H1 (cell line): ENCODE data around the gene SPTBN1. TPM values are rescaled to one million over a fixed set of nuclear protein-coding genes. Genes with fewer than 3 reads are reported as not detected.

ENCODE experiments used
- CTCF ChIA-PET: fragments of 300-600 bp; sonication (Branson Sonifier 250); formaldehyde crosslinking; loops from one replicate; lab custom pipeline; 2021; ENCODE audit not compliant: partially characterized antibody; lab: Charles Lee
- POLR2A ChIA-PET: fragments of 300-600 bp; sonication (Branson Sonifier 250); formaldehyde crosslinking; loops from one replicate; lab custom pipeline; 2021; ENCODE audit warnings: inconsistent platforms; ENCODE audit not compliant: partially characterized antibody; lab: Charles Lee
- DNase-seq, 2 experiments: peaks; one replicate each; pipeline versions ENCODE4 v3.0.0 to v3.0.0-alpha.2; 2010 to 2022; ENCODE audit warnings: low spot score in 2 of 2, low read depth in 1 of 2, mixed read lengths in 1 of 2
- FAIRE-seq: peaks from 2 replicates; lab custom pipeline; 2011; peaks lifted over from hg19 to GRCh38; lab: Jason Lieb, UNC
- H2AFZ ChIP-seq: 2 replicates; pipeline ENCODE4 v1.8.1; 2012; ENCODE audit warnings: low read length, inconsistent platforms
- H2AK5ac ChIP-seq: 2 replicates; pipeline ENCODE4 v1.6.1; 2013; ENCODE audit warnings: low read depth, low read length
- H2BK120ac ChIP-seq: replicated peaks from 2 replicates; pipeline ENCODE3; 2013; ENCODE audit warnings: low read depth, low read length, inconsistent platforms
- H2BK12ac ChIP-seq: 2 replicates; pipeline ENCODE4 v1.6.1; 2013; ENCODE audit warnings: low read depth, low read length
- H2BK15ac ChIP-seq: 2 replicates; pipeline ENCODE4 v1.6.1; 2013; ENCODE audit warnings: low read length
- H2BK20ac ChIP-seq: 2 replicates; pipeline ENCODE4 v1.6.1; 2013; ENCODE audit warnings: low read length
- H2BK5ac ChIP-seq: 2 replicates; pipeline ENCODE4 v1.6.1; 2013; ENCODE audit warnings: low read depth, low read length
- H3K14ac ChIP-seq: 2 replicates; pipeline ENCODE4 v1.6.1; 2013; ENCODE audit warnings: inconsistent platforms; ENCODE audit not compliant: insufficient read length
- H3K18ac ChIP-seq: 2 replicates; pipeline ENCODE4 v1.6.1; 2013; ENCODE audit warnings: low read length; ENCODE audit errors: extremely low read depth
- H3K23ac ChIP-seq: 2 replicates; pipeline ENCODE4 v1.6.1; 2013; ENCODE audit warnings: inconsistent platforms; ENCODE audit not compliant: insufficient read length
- H3K23me2 ChIP-seq: 2 replicates; pipeline ENCODE4 v1.6.1; 2013; ENCODE audit warnings: low read depth, low read length
- H3K27ac ChIP-seq: 2 replicates; pipeline ENCODE4 v1.6.1; 2011; ENCODE audit warnings: low read depth, low read length, inconsistent platforms
- H3K27me3 ChIP-seq, 4 experiments: replicated peaks in 1 of 4; 1 replicate in 1 of 4; 2 replicates in 3 of 4; pipeline versions ENCODE4 v1.6.1 to v1.8.1; 2011 to 2013; ENCODE audit warnings: low read length in 3 of 4, mild to moderate bottlenecking in 3 of 4, inconsistent platforms in 2 of 4, mixed read lengths in 2 of 4, moderate library complexity in 1 of 4; ENCODE audit not compliant: control insufficient read depth in 3 of 4, insufficient read depth in 3 of 4; ENCODE audit errors: extremely low read depth in 1 of 4
- H3K36me3 ChIP-seq, 4 experiments: 2 replicates each; pipeline versions ENCODE4 v1.6.1 to v1.8.1; 2011 to 2013; ENCODE audit warnings: mild to moderate bottlenecking in 4 of 4, low read length in 3 of 4, moderate library complexity in 2 of 4, control low read depth in 1 of 4, inconsistent platforms in 1 of 4; ENCODE audit not compliant: insufficient read depth in 4 of 4, control insufficient read depth in 2 of 4
- H3K4ac ChIP-seq: replicated peaks from 2 replicates; pipeline ENCODE3; 2013; ENCODE audit warnings: low read length, low read depth, mixed read lengths, inconsistent platforms; ENCODE audit not compliant: insufficient read length
- H3K4me1 ChIP-seq, 4 experiments: replicated peaks in 1 of 4; 1 replicate in 1 of 4; 2 replicates in 3 of 4; pipeline versions ENCODE4 v1.6.1 to v1.8.1; 2011 to 2013; ENCODE audit warnings: low read length in 3 of 4, inconsistent platforms in 2 of 4, mixed read lengths in 1 of 4; ENCODE audit not compliant: insufficient read depth in 4 of 4, control insufficient read depth in 3 of 4
- H3K4me2 ChIP-seq, 2 experiments: 2 replicates each; pipeline versions ENCODE4 v1.6.1 to v1.8.1; 2011 to 2013; ENCODE audit warnings: low read depth in 2 of 2, low read length in 2 of 2, control low read depth in 1 of 2, inconsistent platforms in 1 of 2, mild to moderate bottlenecking in 1 of 2; ENCODE audit not compliant: insufficient read depth in 1 of 2
- H3K4me3 ChIP-seq, 4 experiments: fragments of 200-600, 300-600 bp in 1 of 4; sonication (generic), shearing (Covaris generic), sonication (Bioruptor Twin) in 1 of 4; 2 replicates each; pipeline versions ENCODE4 v1.5.1 to v1.8.1; 2011 to 2016; ENCODE audit warnings: low read length in 4 of 4, low read depth in 3 of 4, control low read depth in 2 of 4, inconsistent platforms in 2 of 4, mild to moderate bottlenecking in 2 of 4, mixed read lengths in 1 of 4, moderate library complexity in 1 of 4; ENCODE audit not compliant: insufficient read depth in 2 of 4; ENCODE audit errors: extremely low read depth in 1 of 4
- H3K56ac ChIP-seq: replicated peaks from 2 replicates; pipeline ENCODE3; 2013; ENCODE audit warnings: low read depth, mild to moderate bottlenecking, mixed read lengths, low read length, inconsistent platforms; ENCODE audit not compliant: insufficient read length
- H3K79me1 ChIP-seq: 2 replicates; pipeline ENCODE4 v1.6.1; 2013; ENCODE audit warnings: low read depth, low read length, control low read depth
- H3K79me2 ChIP-seq, 2 experiments: 2 replicates each; pipeline versions ENCODE4 v1.6.1 to v1.8.1; 2012 to 2013; ENCODE audit warnings: low read length in 2 of 2, mild to moderate bottlenecking in 2 of 2, inconsistent platforms in 1 of 2; ENCODE audit not compliant: insufficient read depth in 2 of 2, control insufficient read depth in 1 of 2
- H3K9ac ChIP-seq, 4 experiments: replicated peaks in 1 of 4; 1 replicate in 1 of 4; 2 replicates in 3 of 4; pipeline versions ENCODE4 v1.6.1 to v1.8.1; 2011 to 2013; ENCODE audit warnings: low read depth in 3 of 4, low read length in 3 of 4, control low read depth in 2 of 4, mild to moderate bottlenecking in 2 of 4, moderate library complexity in 2 of 4, inconsistent platforms in 1 of 4; ENCODE audit errors: extremely low read depth in 1 of 4
- H3K9me3 ChIP-seq, 2 experiments: 2 replicates each; pipeline versions ENCODE4 v1.6.1 to v1.8.1; 2012 to 2013; ENCODE audit warnings: mild to moderate bottlenecking in 2 of 2, moderate library complexity in 2 of 2, control low read depth in 1 of 2, inconsistent platforms in 1 of 2, low read depth in 1 of 2, low read length in 1 of 2, mixed read lengths in 1 of 2; ENCODE audit not compliant: insufficient read depth in 2 of 2
- H4K20me1 ChIP-seq, 2 experiments: replicated peaks in 1 of 2; 2 replicates each; pipeline versions ENCODE3 to v1.8.1; 2011 to 2013; ENCODE audit warnings: inconsistent platforms in 2 of 2, low read length in 2 of 2, mild to moderate bottlenecking in 1 of 2; ENCODE audit not compliant: insufficient read depth in 2 of 2, control insufficient read depth in 1 of 2
- H4K5ac ChIP-seq: 2 replicates; pipeline ENCODE4 v1.6.1; 2013; ENCODE audit warnings: low read length, low read depth, mixed read lengths, inconsistent platforms; ENCODE audit not compliant: insufficient read length
- H4K8ac ChIP-seq: 2 replicates; pipeline ENCODE4 v1.8.0; 2013; ENCODE audit warnings: mild to moderate bottlenecking, moderate library complexity, low read length, inconsistent platforms; ENCODE audit not compliant: insufficient read depth; ENCODE audit errors: extremely low read depth
- H4K91ac ChIP-seq: replicated peaks from 2 replicates; pipeline ENCODE3; 2013; ENCODE audit warnings: low read length, mixed read lengths, inconsistent platforms; ENCODE audit not compliant: insufficient read length
- RFX5 ChIP-seq: IDR thresholded peaks from 2 replicates; pipeline ENCODE4 v1.6.1; 2011; ENCODE audit warnings: low read depth, low read length, improper control_type of control experiment, borderline replicate concordance
- WGBS, 2 experiments: shearing (Covaris generic) in 1 of 2; methylation state at CpG; one replicate each; pipeline versions ENCODE4 v1.1.6 to v1.1.7; 2013 to 2015; ENCODE audit warnings: low lambda C conversion rate in 2 of 2, mixed read lengths in 2 of 2, inconsistent platforms in 1 of 2, low coverage in 1 of 2, missing lambda C conversion rate in 1 of 2; ENCODE audit not compliant: insufficient replicate concordance in 2 of 2, insufficient coverage in 1 of 2, insufficient read length in 1 of 2; ENCODE audit errors: extremely low coverage in 1 of 2, missing lambda C conversion rate in 1 of 2; 5-methylcytosine and 5-hydroxymethylcytosine counted together
- polyA plus RNA-seq, 7 experiments: library from polyadenylated mRNA; depleted of rRNA in 3 of 7; stranded (reverse) in 5 of 7; unstranded in 2 of 7; fragments of >200 nt in 5 of 7; fragments of 200-250 nt in 2 of 7; gene quantifications; 1 replicate in 5 of 7; 2 replicates in 1 of 7; 4 replicates in 1 of 7; pipeline versions ENCODE4 v1.2.1 to v1.2.3, GENCODE V29; 2011 to 2013; ENCODE audit warnings: missing spikeins in 2 of 7, mixed read lengths in 2 of 7
- total RNA-seq: library from RNA; stranded (reverse); fragmentation: NEBNext Ultra II Directional; extraction: Animal tissue kit (Norgen Biotek cat#: 25700); gene quantifications from 2 replicates; pipeline ENCODE4 v1.2.1, GENCODE V29; 2021

The SPTBN1 gene
- total and polyA plus RNA-seq, 2 of the 8 experiments (the other 6 are each of a cell fraction or from before 2014, with no cell fraction given), result 31.8 to 180 TPM

- Histone ChIP-seq H4K8ac (no peak overlapping the region), H3K9ac (no peak overlapping the region), H3K23me2 (no peaks in the 10 kb centered on the region; the same call in 1 of the 2 replicates), H3K4me1 (no peaks in the 10 kb centered on the region), H2AK5ac (no peak overlapping the region), H3K56ac (no peak overlapping the region), H2BK12ac (no peak overlapping the region), H2AFZ (no peak overlapping the region), H4K20me1 (peaks cover 0 to 2% of the 10 kb centered on the region in 2 experiments), H3K4ac (no peak overlapping the region), H3K27me3 (no peaks in the 10 kb centered on the region), H3K36me3 (no peaks in the 10 kb centered on the region), H3K27ac (no peak overlapping the region), H3K14ac (no peak overlapping the region), H4K91ac (no peak overlapping the region), H3K79me1 (no peaks in the 10 kb centered on the region; the same call in 1 of the 2 replicates), H2BK15ac (no peak overlapping the region), H4K5ac (no peak overlapping the region), H3K79me2 (no peaks in the 10 kb centered on the region), H3K4me2 (no peak overlapping the region), H2BK120ac (no peak overlapping the region), H3K4me3 (no peak overlapping the region), H3K23ac (no peak overlapping the region), H2BK5ac (no peak overlapping the region), H3K9me3 (no peaks in the 10 kb centered on the region), H2BK20ac (no peak overlapping the region), H3K18ac (no peak overlapping the region)
- POLR2A ChIA-PET, result no interaction called here
- FAIRE-seq (no peak), DNase-seq (no peak)
- TF ChIP-seq RFX5, result no peak
- WGBS, 2 experiments, result 92% methylated on average over 3 of the region's 3 CpGs; no CpG with 5 or more reads in 1 of the 2 experiments
- CTCF ChIA-PET, result no interaction called here
These were observed 87.7 kb downstream of the SPTBN1 start for GRCh38 chr2:54543733-54544396.
